HG02610 (cell line): ENCODE results near the gene IL10RB.
"Not testable (repeated sequence)": the region's sequence is repeated elsewhere in the genome, so short reads cannot be mapped to it uniquely, and the experiment has no call there.

Experiments used
- ATAC-seq: cut with Tn5 transposase; IDR thresholded peaks from one replicate; pipeline ENCODE4 v1.9.1; 2021; ENCODE audit warnings: mild to moderate bottlenecking, moderate library complexity; ENCODE audit not compliant: unreplicated experiment

The IL10RB gene

DNA sequence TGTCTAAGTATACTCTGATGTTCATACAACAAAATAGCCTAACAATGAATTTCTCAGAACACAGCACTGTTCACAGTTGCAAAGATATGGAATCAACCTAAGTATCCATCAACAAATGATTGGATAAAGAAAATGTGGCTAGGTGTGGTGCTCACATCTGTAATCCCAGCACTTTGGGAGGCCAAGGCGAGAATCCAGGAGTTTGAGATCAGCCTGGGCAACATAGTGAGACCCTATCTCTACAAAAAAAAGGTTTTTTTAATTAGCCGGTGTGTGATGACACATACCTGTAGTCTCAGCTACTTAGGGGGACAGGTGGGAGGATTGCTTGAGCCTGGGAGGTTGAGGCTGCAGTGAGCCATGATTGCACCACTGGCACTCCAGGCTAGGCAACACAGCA is 25.8 kb upstream of the IL10RB start:
- ATAC-seq, result no peak

DNA sequence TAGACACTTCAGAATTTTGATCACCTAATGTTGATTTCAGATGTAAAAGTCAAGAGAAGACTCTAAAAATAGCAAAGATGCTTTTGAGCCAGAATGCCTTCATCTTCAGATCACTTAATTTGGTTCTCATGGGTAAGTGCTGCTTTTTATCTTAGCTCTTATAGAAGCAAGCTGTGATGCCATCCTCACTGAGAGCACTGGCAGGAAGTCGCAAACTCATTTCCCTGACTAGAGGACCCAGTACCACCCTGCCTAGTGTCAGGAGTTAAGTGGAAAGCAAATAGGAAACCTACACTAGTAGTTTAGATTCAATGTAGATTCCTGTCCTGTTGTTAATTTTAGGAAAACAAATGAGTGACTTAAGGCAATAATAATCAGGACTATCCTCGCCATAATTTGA is 24.3 kb upstream of the IL10RB start:
- ATAC-seq, result no peak

DNA sequence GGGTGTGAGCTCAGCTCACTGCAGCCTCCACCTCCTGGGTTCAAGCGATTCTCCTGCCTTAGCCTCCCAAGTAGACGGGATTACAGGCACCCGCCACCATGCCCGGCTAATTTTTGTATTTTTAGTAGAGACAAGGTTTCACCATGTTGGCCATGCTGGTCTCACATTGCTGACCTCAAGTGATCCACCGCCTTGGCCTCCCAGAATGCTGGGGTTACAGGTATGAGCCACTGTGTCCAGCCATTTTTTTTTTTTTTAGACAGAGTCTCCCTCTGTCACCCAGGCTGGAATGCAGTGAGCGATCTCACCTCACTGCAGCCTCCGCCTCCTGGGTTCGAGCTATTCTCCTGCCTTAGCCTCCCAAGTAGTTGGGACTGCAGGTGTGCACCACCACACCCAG is 23.3 kb upstream of the IL10RB start:
- ATAC-seq, result not testable (repeated sequence)

- ATAC-seq, result no peak
Observed at GRCh38 chr21:33244082-33244778, 21.9 kb upstream of the IL10RB start.

GRCh38 chr21:33244779-33245105 is 21.4 kb upstream of the IL10RB start:
- no peak for ATAC-seq

DNA sequence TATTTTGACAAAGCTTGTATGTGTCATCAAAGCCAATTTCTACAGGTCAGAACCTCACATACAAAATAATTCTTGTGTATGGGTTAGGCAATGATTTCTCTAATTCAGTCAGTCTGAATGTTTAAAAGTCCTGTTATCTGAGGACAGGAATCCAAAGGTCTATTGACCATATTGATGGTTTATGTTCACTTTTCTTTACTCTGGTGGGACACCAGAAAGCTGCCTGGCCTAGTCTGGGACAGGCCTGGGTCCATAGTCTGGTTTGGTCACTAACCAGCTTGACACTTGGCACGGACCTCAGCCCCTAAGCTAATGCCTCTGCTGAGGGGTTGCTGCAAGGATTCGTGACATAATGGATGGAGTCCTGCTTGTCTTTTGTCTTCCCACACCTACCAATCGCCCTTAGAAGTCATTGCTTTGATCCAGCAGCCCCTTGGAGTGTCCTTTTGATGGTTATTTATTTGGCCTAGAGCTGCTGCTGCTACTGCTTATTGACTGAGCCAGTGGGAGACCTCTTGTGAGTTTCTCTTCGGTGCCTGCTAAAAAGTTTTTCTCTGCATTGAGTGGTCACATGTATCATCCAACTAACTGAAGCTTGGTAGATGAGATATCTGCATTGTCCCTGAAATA is 20.8 kb upstream of the IL10RB start:
- no peak for ATAC-seq

GRCh38 chr21:33246506-33246905 is 19.7 kb upstream of the IL10RB start:
- no peak for ATAC-seq

DNA sequence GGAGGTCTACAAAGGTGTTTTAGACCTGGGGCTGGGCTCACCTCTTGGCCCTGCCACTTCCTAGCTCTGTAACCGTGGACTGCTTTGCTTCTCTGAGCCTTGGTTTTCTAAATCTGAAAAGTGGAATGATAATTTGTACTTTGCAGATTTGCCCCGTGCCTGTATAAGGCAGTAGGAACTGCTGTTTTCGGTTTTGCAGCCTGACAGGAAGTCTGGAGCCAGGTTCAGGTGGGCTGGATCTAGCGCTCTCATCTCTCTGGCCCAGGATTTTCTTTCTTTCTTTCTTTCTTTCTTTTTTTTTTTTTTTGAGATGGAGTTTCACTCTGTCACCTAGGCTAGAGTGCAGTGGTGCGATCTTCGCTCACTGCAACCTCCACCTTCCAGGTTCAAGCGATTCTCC is 19.2 kb upstream of the IL10RB start:
- ATAC-seq, result no peak

GRCh38 chr21:33247599-33247998 is 18.6 kb upstream of the IL10RB start:
- ATAC-seq, result no peak

DNA sequence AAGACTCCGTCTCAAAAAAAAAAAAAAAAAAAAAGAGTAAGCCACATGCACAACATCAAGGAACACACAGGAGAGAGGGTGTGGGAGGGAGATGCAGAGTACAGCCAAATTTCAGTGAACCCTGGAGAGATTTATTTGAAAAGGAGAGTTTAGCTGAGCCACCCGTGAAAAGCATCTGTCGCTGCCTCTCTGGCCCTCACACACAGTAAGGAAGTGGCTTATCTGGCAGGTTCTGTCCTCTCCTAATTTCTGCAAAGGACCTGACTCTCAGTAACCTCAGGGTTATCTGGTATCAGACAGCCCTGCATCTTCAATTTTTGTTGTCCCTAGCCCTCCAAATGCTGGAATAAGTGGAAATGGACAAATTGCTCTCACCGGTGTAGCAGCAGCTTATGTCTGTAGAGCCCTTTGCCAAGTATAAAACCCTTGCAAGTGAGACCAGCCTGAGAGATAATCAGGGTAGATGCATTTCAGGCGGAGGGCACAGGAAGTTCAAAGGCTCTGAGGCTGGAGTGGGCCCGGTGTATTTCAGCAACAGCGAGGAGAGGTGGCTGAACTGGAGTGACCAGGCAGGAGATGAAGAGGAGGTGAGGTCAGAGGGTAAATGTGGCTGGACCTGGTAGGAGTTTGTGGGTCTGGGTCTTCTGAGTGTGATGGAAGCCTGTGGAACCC is 16.7 kb upstream of the IL10RB start:
- no peak for ATAC-seq

GRCh38 chr21:33251119-33251518 is 15.0 kb upstream of the IL10RB start:
- no peak for ATAC-seq

- not testable (repeated sequence) for ATAC-seq
Observed at GRCh38 chr21:33253382-33253781, 12.8 kb upstream of the IL10RB start.

DNA sequence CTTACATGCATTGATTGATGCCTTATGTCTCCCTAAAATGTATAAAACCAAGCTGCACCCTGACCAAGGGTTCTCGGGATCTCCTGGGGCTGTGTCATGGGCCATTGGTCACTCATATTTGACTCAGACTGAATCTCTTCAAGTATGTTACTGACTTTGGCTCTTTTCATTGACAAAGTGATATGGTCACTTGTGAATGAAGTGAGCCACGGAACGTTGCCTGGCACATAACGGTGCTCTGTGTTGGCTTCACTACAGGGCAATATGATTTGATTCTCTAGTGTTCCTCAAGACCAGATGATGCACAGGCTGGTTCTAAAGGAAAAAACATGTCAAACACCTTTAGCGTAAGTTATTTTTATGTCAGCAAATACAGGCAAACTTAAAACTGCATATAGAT is 11.4 kb upstream of the IL10RB start:
- no peak for ATAC-seq

GRCh38 chr21:33255404-33255803 is 10.8 kb upstream of the IL10RB start:
- ATAC-seq, result peak; percentile 49

- ATAC-seq, result no peak
Observed at GRCh38 chr21:33256019-33256418, 10.1 kb upstream of the IL10RB start.

DNA sequence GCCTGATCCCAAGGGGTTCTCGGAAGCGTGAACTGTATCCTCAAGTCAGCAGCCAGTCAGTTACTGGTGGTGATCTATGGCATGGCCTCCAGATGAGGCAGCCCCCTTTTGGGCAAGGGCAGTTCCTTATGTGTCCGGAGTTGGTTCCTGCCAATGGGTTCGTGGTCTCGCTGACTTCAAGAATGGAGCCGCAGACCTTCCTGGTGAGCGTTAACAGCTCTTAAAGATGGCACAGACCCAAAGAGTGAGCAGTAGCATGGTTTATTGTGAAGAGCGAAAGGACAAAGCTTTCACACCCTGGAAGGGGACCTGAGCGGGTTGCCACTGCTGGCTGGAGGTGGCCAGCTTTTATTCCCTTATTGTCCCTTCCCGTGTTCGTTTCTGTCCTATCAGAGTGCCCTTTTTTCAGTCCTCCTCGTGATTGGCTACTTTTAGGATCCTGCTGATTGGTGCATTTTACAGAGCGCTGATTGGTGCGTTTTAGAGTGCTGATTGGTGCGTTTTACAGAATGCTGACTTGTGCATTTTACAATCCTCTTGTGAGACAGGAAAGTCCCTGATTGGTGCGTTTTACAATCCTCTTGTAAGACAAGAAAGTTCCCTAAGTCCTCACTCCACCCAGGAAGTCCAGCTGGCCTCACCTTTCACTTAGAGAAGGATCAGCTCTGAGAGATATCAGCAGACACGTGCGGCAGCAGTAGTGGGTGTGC is 8.9 kb upstream of the IL10RB start:
- ATAC-seq, result no peak

DNA sequence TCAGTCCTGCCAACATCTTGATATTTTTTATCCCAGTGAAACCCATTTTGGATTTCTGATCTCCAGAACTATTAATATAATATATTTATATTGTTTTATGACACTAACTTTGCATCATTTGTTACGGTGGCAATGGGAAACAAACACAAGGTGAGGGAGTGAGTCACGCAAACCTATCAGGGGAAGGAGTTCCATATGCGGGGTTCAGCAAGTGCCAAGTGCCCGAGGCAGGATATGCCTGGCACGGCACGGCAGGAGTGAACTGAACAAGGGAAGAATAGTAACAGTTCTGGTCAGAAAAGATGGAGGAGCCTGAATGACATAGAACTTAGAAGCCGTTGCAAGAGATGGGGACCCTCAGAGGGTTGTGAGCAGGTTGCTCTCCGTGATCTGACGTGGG is 7.7 kb upstream of the IL10RB start:
- no peak for ATAC-seq

DNA sequence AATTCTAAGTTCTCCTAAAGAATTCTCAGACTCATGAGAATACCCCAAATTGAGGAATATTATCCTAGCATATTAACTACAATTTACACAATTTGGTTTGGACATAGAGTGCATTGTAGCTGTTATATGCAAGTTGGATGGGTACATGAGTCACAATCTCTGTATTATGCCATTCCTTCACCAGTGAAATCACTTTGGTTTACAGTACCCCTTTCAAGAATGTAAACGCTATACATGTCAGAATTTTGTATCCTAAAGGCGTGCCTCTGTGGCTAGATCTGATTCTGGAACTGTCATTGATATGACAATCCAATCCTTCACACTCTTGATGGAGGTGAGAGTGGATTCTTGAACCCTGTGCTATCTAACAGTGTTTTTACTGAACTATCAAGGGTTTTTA is 6.7 kb upstream of the IL10RB start:
- ATAC-seq, result no peak

GRCh38 chr21:33259995-33260394 is 6.2 kb upstream of the IL10RB start:
- ATAC-seq, result no peak

GRCh38 chr21:33261635-33262034 is 4.5 kb upstream of the IL10RB start:
- no peak for ATAC-seq

DNA sequence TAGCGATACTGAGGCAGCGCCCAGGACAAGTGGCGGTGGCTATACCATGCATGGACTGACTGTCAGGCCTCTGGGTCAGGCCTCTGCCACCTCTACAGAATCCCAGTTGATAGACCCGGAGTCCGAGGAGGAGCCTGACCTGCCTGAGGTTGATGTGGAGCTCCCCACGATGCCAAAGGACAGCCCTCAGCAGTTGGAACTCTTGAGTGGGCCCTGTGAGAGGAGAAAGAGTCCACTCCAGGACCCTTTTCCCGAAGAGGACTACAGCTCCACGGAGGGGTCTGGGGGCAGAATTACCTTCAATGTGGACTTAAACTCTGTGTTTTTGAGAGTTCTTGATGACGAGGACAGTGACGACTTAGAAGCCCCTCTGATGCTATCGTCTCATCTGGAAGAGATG is 3.2 kb upstream of the IL10RB start:
- no peak for ATAC-seq

GRCh38 chr21:33264561-33264960 is 1.6 kb upstream of the IL10RB start:
- no peak for ATAC-seq
